Fibroblast of skin of abdomen (primary cell): ENCODE measurements around the gene POLR1C.
A peak's percentile ranks its signal among the peaks of the same experiment; 100 is the strongest.
"Not testable (repeated sequence)": the region's sequence is repeated elsewhere in the genome, so short reads cannot be mapped to it uniquely, and the experiment has no call there.

Source experiments
- DNase-seq: peaks from one replicate; pipeline ENCODE4 v3.0.0-alpha.2; 2013

POLR1C gene

GRCh38 chr6:43493230-43493629 lies 23.7 kb upstream of the POLR1C start:
- DNase-seq = no peak

DNA sequence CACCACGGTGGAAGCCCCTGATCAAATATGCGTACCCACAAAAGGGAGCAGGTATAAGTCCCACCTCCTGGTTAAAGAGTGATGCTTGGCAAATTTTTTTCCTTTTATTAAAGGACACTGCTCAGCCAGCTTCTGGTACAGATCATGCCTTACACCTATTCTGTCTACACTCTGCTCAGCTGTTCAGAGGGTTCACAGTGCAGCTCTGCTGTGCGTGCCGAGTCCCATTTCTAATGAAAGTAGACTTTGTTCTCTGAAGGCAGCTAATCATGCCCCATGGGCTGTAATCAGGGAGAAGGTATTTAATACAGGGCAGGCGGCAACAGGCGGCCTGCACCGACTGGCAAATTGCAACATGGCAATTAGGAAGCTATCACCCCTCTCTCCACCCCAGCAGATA lies 23.1 kb upstream of the POLR1C start:
- DNase-seq = no peak

GRCh38 chr6:43494321-43494720 lies 22.6 kb upstream of the POLR1C start:
- no peak for DNase-seq

DNA sequence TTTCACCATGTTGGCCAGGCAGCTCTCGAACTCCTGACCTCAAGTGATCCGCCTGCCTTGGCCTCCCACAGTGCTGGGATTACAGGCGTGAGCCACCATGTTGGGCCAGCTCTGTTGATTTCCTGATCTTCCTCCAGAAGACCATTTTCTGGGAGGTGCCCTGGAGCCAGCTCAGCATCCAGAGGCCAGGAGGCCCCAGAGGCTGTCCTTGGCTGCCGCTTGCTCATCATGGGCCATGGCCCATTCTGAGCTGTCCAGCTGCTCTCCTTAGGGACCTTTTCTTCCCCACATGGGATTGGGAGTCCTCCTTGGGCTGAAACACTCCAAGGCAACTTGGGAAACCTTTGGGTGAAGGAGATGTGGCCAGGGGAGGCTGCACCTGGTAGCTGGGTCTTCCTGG lies 22.1 kb upstream of the POLR1C start:
- DNase-seq = no peak

DNA sequence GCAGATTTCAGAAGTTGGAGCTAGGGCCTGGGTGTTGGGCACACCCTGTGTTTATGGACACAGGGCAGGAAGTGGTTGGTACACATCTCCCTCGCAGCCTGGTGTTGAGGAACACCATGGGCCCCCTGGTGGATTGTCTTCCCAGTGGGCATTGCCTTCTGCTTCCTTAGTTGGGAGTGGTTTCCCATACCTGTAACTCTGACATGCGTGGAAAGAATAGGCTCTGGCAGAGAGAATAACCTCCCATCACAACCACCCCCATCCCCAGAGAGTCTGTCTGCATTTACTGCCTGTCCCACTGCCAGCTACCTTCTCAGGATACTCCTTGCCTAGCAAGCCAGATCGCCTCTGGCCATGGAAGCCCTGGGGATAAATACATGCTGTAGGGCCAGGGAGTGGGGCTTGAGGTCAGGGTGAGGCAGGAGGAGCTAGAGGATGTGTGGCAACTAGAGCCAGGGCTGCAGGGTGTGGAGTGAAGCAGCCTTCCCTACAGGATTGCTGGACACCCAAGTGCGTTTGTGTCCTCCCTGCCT lies 21.4 kb upstream of the POLR1C start:
- no peak for DNase-seq

GRCh38 chr6:43496370-43497128 lies 20.3 kb upstream of the POLR1C start:
- peak; percentile 52 for DNase-seq

- no peak for DNase-seq
Observed at GRCh38 chr6:43497129-43497396, 19.8 kb upstream of the POLR1C start.

DNA sequence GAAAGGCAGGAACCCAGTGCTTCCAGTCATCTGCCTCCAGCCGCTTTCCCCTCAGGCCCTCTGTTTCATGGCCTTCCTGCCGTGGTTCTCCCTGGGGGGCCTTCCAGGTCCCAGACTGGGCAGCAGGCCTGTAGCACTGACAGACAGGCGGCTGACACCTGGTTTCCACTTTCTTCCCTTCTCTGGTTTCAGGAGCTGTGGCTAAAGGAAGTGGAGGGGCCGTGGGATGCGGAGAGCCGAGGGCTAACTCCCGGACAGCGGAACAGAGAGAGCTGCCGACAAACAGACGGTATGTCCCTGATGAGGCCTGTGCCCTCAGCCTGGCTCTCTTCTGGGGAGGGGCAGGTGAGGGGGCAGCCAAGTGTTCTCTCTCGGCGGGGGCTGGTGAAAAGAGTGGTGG lies 19.2 kb upstream of the POLR1C start:
- DNase-seq = no peak

GRCh38 chr6:43498291-43498690 lies 18.6 kb upstream of the POLR1C start:
- not testable (repeated sequence) for DNase-seq

DNA sequence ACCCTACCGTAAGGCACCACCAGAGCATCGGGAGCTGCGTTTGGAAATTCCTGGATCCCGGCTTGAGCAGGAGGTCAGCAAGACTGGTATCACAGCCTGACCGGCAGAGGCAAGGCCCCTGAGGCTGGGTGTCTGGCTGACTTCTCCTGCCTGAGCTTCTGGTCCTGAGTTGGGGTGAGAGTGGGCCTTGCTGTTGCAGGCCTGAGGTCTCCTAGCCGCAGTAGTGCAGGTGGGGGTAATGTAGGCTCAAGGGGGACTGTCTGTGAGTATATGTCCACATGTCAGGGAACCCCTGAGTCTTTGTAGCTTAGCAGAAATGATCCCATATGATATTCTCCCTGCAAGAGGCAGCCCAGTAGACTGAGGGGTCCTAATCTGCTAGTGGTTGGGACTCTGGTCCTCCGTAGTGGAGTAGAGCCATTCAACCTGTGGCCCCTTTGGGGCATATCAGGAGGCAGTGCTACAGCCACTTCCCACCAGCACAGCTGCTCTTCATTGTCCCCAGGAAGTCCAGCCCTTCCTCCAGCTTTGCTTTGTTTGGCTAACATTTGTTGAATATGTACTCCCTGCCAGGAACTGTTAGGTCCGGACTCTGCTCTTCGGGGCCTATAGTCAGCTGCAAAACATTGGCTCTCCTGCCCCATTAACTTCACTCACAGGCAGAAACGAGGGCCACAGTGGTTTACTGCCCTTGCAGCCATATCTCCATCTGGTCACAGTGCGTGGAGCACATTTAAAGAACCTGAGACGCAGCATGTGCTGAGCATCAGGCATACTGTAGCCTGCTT lies 17.7 kb upstream of the POLR1C start:
- no peak for DNase-seq

DNA sequence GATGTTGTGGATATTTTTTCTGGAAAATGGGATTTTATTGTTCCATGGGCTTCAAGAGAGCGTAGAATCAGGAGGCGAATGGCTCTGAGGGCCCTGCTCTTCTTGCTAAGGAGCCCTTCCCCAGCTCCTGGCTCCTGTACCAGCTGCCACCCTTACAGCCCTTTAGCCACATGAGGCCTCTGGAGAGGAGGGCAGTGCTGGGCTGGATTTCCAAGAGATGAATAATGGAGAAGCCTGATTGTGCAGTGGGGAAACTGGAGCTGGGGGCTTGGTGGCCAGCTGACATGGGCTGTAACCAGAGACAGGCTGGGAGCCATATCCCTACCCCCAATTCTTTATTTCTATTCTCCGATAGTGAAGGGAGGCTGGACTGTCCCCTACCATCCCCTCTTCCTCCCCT lies 16.0 kb upstream of the POLR1C start:
- no peak for DNase-seq

- DNase-seq = no peak
Observed at GRCh38 chr6:43502666-43503065, 14.2 kb upstream of the POLR1C start.

DNA sequence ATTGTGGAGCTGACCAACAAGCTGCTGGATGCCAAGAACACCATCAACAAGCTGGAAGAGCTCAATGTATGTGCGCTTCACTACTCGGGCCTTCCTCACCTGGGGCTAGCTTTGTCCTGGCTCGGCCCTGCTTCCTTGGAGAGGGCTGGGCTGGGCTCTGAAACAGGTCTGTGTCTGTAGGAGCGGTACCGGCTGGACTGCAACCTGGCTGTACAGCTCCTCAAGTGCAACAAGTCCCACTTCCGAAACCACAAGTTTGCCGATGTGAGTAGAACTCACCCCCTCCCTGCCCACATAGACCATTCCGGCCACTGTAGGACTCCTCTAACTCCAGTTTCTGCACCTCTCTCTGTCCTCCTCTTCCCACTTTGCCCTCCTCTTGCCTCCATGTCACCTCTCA lies 13.4 kb upstream of the POLR1C start:
- no peak for DNase-seq

GRCh38 chr6:43504756-43505593 lies 11.9 kb upstream of the POLR1C start:
- DNase-seq = no peak

DNA sequence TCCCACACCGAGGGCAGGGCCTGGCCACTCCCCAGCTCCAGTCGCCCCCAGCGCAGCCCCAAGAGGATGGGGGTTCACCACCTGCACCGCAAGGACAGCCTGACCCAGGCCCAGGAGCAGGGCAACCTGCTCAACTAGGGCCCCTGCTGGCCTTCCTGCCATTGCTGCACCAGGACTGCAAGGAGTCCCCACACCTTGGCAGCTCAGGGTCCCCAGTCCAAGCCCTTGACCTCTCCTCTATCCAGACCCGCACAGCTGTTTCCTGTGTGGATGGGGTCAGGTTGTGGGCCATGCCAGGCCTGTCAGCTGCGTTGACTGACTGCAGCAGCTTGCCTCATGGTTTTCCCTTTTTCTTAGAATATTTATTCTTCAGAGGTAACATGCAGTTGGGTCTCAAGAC lies 11.2 kb upstream of the POLR1C start:
- no peak for DNase-seq

DNA sequence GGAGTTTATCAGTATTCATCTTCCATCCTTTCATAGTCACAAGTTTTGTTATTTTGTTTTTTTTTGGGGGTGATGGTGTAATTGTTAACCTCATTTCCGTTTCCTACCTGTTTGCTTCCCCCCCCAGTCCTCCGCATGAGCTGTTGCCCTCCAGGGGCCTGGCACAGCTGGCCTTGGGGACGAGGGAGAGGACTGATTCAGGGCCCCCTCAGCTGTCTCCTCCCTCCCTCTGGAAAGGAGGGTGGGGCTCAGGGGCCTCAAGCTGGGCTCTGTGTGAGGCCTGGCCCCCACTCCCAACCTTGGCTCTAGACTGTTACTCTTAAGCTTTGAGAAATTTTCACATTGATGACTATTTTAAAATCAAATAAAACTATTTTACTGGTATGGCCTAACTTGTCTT lies 10.7 kb upstream of the POLR1C start:
- no peak for DNase-seq

- peak; percentile 68 for DNase-seq
Observed at GRCh38 chr6:43506667-43507471, 10.0 kb upstream of the POLR1C start.

GRCh38 chr6:43508481-43509141 lies 8.3 kb upstream of the POLR1C start:
- no peak for DNase-seq

- no peak for DNase-seq
Observed at GRCh38 chr6:43509142-43509983, 7.5 kb upstream of the POLR1C start.

- peak; percentile 72 for DNase-seq
Observed at GRCh38 chr6:43509984-43510826, 6.7 kb upstream of the POLR1C start, which contains the start of gene LRRC73. Gene LRRC73 (minus strand): TSS chr6:43510346. CDS start chr6:43509785, 561 bp downstream.
